Suprapubic skin (tissue), 4 donors: ENCODE data around the gene SLC30A9. TPM values are rescaled to one million over a fixed set of nuclear protein-coding genes. Genes with fewer than 3 reads are reported as not detected.

ENCODE experiments used
- DNase-seq, 2 donors: peaks; one replicate each; pipeline ENCODE4 v3.0.0-alpha.2; 2019; ENCODE audit warnings: low spot score in 2 of 2
- H3K27ac ChIP-seq: fragments of 200-600 bp; sonication (generic); one replicate; pipeline ENCODE4 v1.5.1; 2019
- H3K27me3 ChIP-seq: fragments of 200-600 bp; sonication (generic); one replicate; pipeline ENCODE4 v1.5.1; 2019
- H3K36me3 ChIP-seq: fragments of 200-600 bp; sonication (generic); one replicate; pipeline ENCODE4 v1.5.1; 2019
- H3K4me1 ChIP-seq: fragments of 200-600 bp; sonication (generic); one replicate; pipeline ENCODE4 v1.5.1; 2019
- H3K4me3 ChIP-seq: fragments of 200-600 bp; sonication (generic); one replicate; pipeline ENCODE4 v1.5.1; 2019; ENCODE audit warnings: mild to moderate bottlenecking
- H3K9me3 ChIP-seq: fragments of 200-600 bp; sonication (generic); one replicate; pipeline ENCODE4 v1.5.1; 2019
- CTCF ChIP-seq, 2 donors: fragments of 200-600 bp in 1 of 2; fragments of 450-650 bp in 1 of 2; sonication (generic) in 1 of 2; IDR thresholded peaks; one replicate each; pipeline ENCODE4 v1.5.1; 2016 to 2019; ENCODE audit warnings: antibody characterized with exemption in 2 of 2, mild to moderate bottlenecking in 1 of 2, moderate library complexity in 1 of 2
- EP300 ChIP-seq: sonication (generic); formaldehyde crosslinking; IDR thresholded peaks from one replicate; pipeline ENCODE4 v1.6.1; 2017; ENCODE audit warnings: antibody characterized with exemption
- POLR2A ChIP-seq, 2 donors: fragments of 450-650 bp; IDR thresholded peaks; one replicate each; pipeline ENCODE4 v1.6.1; 2017; ENCODE audit warnings: antibody characterized with exemption in 2 of 2, mild to moderate bottlenecking in 2 of 2, moderate library complexity in 2 of 2
- POLR2AphosphoS5 ChIP-seq, 3 donors: sonication (generic); formaldehyde crosslinking; IDR thresholded peaks; one replicate each; pipeline ENCODE4 v1.6.1; 2017; ENCODE audit warnings: antibody characterized with exemption in 3 of 3
- WGBS: methylation state at CpG from one replicate; pipeline ENCODE4 v1.1.5; 2018; 5-methylcytosine and 5-hydroxymethylcytosine counted together
- total RNA-seq, 4 donors: library from RNA; depleted of rRNA; stranded (reverse); fragments of >200 nt; gene quantifications; one replicate each; pipeline ENCODE4 v1.1.0, GENCODE V29; 2016

SLC30A9 gene
- total RNA-seq = 10 to 100 TPM; 24.6 to 56.0 (median 38.8) TPM

- WGBS = 1% methylated on average over 27 of the region's 64 CpGs
- no peaks in the 10 kb centered on the region for H3K27me3 ChIP-seq
- H3K27ac ChIP-seq = peak within 1 kb of the TSS; percentile 80
- H3K4me3 ChIP-seq = peak within 1 kb of the TSS; percentile 92
- peak; percentile 97 for DNase-seq
- no peaks in the 10 kb centered on the region for H3K36me3 ChIP-seq
- peaks cover 24% of the 10 kb centered on the region for H3K4me1 ChIP-seq
- H3K9me3 ChIP-seq = no peaks in the 10 kb centered on the region
- peak in 1 of 2 donors; percentile 88 for TF ChIP-seq POLR2A (IDR thresholded peaks at IDR 0.05)
- TF ChIP-seq POLR2AphosphoS5 (IDR thresholded peaks at IDR 0.05) = peak; percentile 46 to 90 (median 65)
- TF ChIP-seq CTCF (IDR thresholded peaks at IDR 0.05) = peak in 1 of 2 donors; percentile 42
- no peak for TF ChIP-seq EP300
Measured at GRCh38 chr4:41990365-41991111, at the start of gene SLC30A9. SLC30A9 (plus strand) TSS chr4:41990530; CDS start chr4:41990652, 122 bp downstream.

- H3K4me3 ChIP-seq = no peak overlapping the region
- no peaks in the 10 kb centered on the region for H3K27me3 ChIP-seq
- no peak overlapping the region for H3K27ac ChIP-seq
- H3K9me3 ChIP-seq = no peaks in the 10 kb centered on the region
- H3K4me1 ChIP-seq = peaks cover 39% of the 10 kb centered on the region
- TF ChIP-seq CTCF (IDR thresholded peaks at IDR 0.05) (no peak), EP300 (no peak), POLR2A (IDR thresholded peaks at IDR 0.05) (no peak), POLR2AphosphoS5 (IDR thresholded peaks at IDR 0.05) (no peak)
- H3K36me3 ChIP-seq = peaks cover 27% of the 10 kb centered on the region
- no peak for DNase-seq
Measured at GRCh38 chr4:41940834-41941233, 49.5 kb upstream of the SLC30A9 start.

GRCh38 chr4:41943506-41943905, 46.8 kb upstream of the SLC30A9 start:
- 92% methylated on average over 2 of the region's 2 CpGs for WGBS
- no peak for DNase-seq

GRCh38 chr4:41944089-41944488, 46.2 kb upstream of the SLC30A9 start:
- DNase-seq = no peak
- Histone ChIP-seq H3K4me3 (no peak overlapping the region), H3K9me3 (no peaks in the 10 kb centered on the region), H3K36me3 (peaks cover 36% of the 10 kb centered on the region), H3K27me3 (no peaks in the 10 kb centered on the region), H3K27ac (no peak overlapping the region), H3K4me1 (peaks cover 8% of the 10 kb centered on the region)
- TF ChIP-seq POLR2AphosphoS5 (IDR thresholded peaks at IDR 0.05) = no peak
- TF ChIP-seq POLR2A (IDR thresholded peaks at IDR 0.05) = no peak
- no peak for TF ChIP-seq EP300

More at GRCh38 chr4:41943506-41943905, 46.8 kb upstream of the SLC30A9 start:
- Histone ChIP-seq H3K27me3 (no peaks in the 10 kb centered on the region), H3K4me3 (no peak overlapping the region), H3K9me3 (no peaks in the 10 kb centered on the region), H3K27ac (no peak overlapping the region), H3K4me1 (peaks cover 12% of the 10 kb centered on the region), H3K36me3 (peaks cover 36% of the 10 kb centered on the region)
- TF ChIP-seq POLR2A (IDR thresholded peaks at IDR 0.05) (no peak), CTCF (IDR thresholded peaks at IDR 0.05) (no peak), EP300 (no peak), POLR2AphosphoS5 (IDR thresholded peaks at IDR 0.05) (no peak)

- no peaks in the 10 kb centered on the region for H3K9me3 ChIP-seq
- DNase-seq = no peak
- TF ChIP-seq CTCF (IDR thresholded peaks at IDR 0.05) = no peak
- TF ChIP-seq EP300 = no peak
- TF ChIP-seq POLR2A (IDR thresholded peaks at IDR 0.05) = no peak
- no peak for TF ChIP-seq POLR2AphosphoS5 (IDR thresholded peaks at IDR 0.05)
- H3K27ac ChIP-seq = no peak overlapping the region
- peaks cover 58% of the 10 kb centered on the region for H3K36me3 ChIP-seq
- 78% methylated on average over 3 of the region's 3 CpGs for WGBS
- H3K27me3 ChIP-seq = no peaks in the 10 kb centered on the region
- H3K4me3 ChIP-seq = no peak overlapping the region
- no peaks in the 10 kb centered on the region for H3K4me1 ChIP-seq
Measured at GRCh38 chr4:41949531-41949930, 40.8 kb upstream of the SLC30A9 start.
